ENCODE data around the gene LHX1. TPM values are rescaled to one million over a fixed set of nuclear protein-coding genes. Genes with fewer than 3 reads are reported as not detected.
A peak's percentile ranks its signal among the peaks of the same experiment; 100 is the strongest.

The LHX1 gene
- total RNA-seq, 2 experiments from 2014 or later = not detected

- Mint-ChIP-seq H3K27me3 (peaks cover 85% of the 10 kb centered on the region), H3K27ac (no peak overlapping the region), H3K36me3 (ENCODE audit: low read depth) (no peaks in the 10 kb centered on the region), H3K4me3 (peak overlapping the region; percentile 58), H3K4me1 (ENCODE audit: low read depth) (peaks cover 66% of the 10 kb centered on the region), H3K9me3 (peaks cover 2% of the 10 kb centered on the region)
- intact Hi-C loops (cut with DNase I, micrococcal nuclease) = no loop called here
- H3K9me3 ChIP-seq (ENCODE audit: control insufficient read depth in 1 of 2, insufficient read depth in 1 of 2, low read length in 2 of 2) = peaks cover 0 to 80% of the 10 kb centered on the region in 2 experiments
- ChIA-PET CTCF (no interaction called here), POLR2A (interaction anchor here (1.1 to 2.6 kb wide), 2 partner anchors 9 to 386 kb away, joined by 3 to 16 read pairs; partner anchors contain the start of gene AATF)
- peaks cover 91% of the 10 kb centered on the region for H3K4me1 ChIP-seq (ENCODE audit: insufficient read depth, low read length)
- no peak overlapping the region for H3K27ac ChIP-seq (ENCODE audit: low read depth in 1 of 2, low read length in 2 of 2)
- peaks cover 95 to 99% of the 10 kb centered on the region in 2 experiments for H3K27me3 ChIP-seq (ENCODE audit: control insufficient read depth in 1 of 2, insufficient read depth in 2 of 2, low read length in 2 of 2)
- no peak for TF ChIP-seq CTCF (IDR thresholded peaks at IDR 0.05)
- DNase-seq (peak in 1 of 14 experiments; percentile 34), ATAC-seq (ENCODE audit: poor library complexity) (no peak)
- no peaks in the 10 kb centered on the region for H3K36me3 ChIP-seq (ENCODE audit: insufficient read depth, low read length)
- no peak overlapping the region for H3K4me3 ChIP-seq (ENCODE audit: low read length)
These were observed 2.0 kb downstream of the LHX1 start for GRCh38 chr17:36939052-36939801.

GRCh38 chr17:36939802-36940312 lies 2.6 kb downstream of the LHX1 start:
- DNase-seq = peak in 1 of 14 experiments; percentile 30
- Histone ChIP-seq H3K27me3 (ENCODE audit: control insufficient read depth in 1 of 2, insufficient read depth in 2 of 2, low read length in 2 of 2) (peaks cover 94 to 99% of the 10 kb centered on the region in 2 experiments), H3K4me1 (ENCODE audit: insufficient read depth, low read length) (peaks cover 84% of the 10 kb centered on the region), H3K9me3 (ENCODE audit: control insufficient read depth in 1 of 2, insufficient read depth in 1 of 2, low read length in 2 of 2) (peaks cover 0 to 74% of the 10 kb centered on the region in 2 experiments), H3K36me3 (ENCODE audit: insufficient read depth, low read length) (no peaks in the 10 kb centered on the region), H3K4me3 (ENCODE audit: low read length) (no peak overlapping the region), H3K27ac (ENCODE audit: low read depth in 1 of 2, low read length in 2 of 2) (no peak overlapping the region)
- Mint-ChIP-seq H3K27ac (no peak overlapping the region), H3K4me3 (no peak overlapping the region), H3K9me3 (peaks cover 2% of the 10 kb centered on the region), H3K4me1 (ENCODE audit: low read depth) (peaks cover 64% of the 10 kb centered on the region), H3K36me3 (ENCODE audit: low read depth) (no peaks in the 10 kb centered on the region), H3K27me3 (peaks cover 88% of the 10 kb centered on the region)
- no peak for ATAC-seq (ENCODE audit: poor library complexity)
- intact Hi-C loops (cut with DNase I, micrococcal nuclease) = no loop called here
- CTCF ChIA-PET = no interaction called here
- POLR2A ChIA-PET = interaction anchor here (2.6 kb wide), 1 partner anchor 9 kb away, joined by 16 read pairs; the partner anchor contains the start of gene AATF
- no peak for TF ChIP-seq CTCF (IDR thresholded peaks at IDR 0.05)

- ChIA-PET POLR2A (interaction anchor here (1.2 kb wide), 1 partner anchor 9 kb away, joined by 3 read pairs; no protein-coding TSS in a partner anchor), CTCF (no interaction called here)
- Mint-ChIP-seq H3K4me1 (ENCODE audit: low read depth) (peaks cover 57% of the 10 kb centered on the region), H3K27ac (no peak overlapping the region), H3K9me3 (peaks cover 2% of the 10 kb centered on the region), H3K27me3 (peaks cover 88% of the 10 kb centered on the region), H3K36me3 (ENCODE audit: low read depth) (no peaks in the 10 kb centered on the region), H3K4me3 (no peak overlapping the region)
- TF ChIP-seq CTCF (IDR thresholded peaks at IDR 0.05) = no peak
- ATAC-seq (ENCODE audit: poor library complexity) (no peak), DNase-seq (peak in 2 of 14 experiments; percentile 25 to 27)
- intact Hi-C loops (cut with DNase I, micrococcal nuclease) = no loop called here
- Histone ChIP-seq H3K36me3 (ENCODE audit: insufficient read depth, low read length) (no peaks in the 10 kb centered on the region), H3K4me3 (ENCODE audit: low read length) (no peak overlapping the region), H3K27ac (ENCODE audit: low read depth in 1 of 2, low read length in 2 of 2) (no peak overlapping the region), H3K27me3 (ENCODE audit: control insufficient read depth in 1 of 2, insufficient read depth in 2 of 2, low read length in 2 of 2) (peaks cover 89 to 99% of the 10 kb centered on the region in 2 experiments), H3K9me3 (ENCODE audit: control insufficient read depth in 1 of 2, insufficient read depth in 1 of 2, low read length in 2 of 2) (peaks cover 0 to 66% of the 10 kb centered on the region in 2 experiments), H3K4me1 (ENCODE audit: insufficient read depth, low read length) (peaks cover 77% of the 10 kb centered on the region)
These were observed 3.3 kb downstream of the LHX1 start for GRCh38 chr17:36940313-36941264.

Measured in CD4-positive, alpha-beta T cell (primary cell).